Thymus (tissue), 14 donors: ENCODE data around the gene PDK1. TPM values are rescaled to one million over a fixed set of nuclear protein-coding genes. Genes with fewer than 3 reads are reported as not detected.

Source experiments
- DNase-seq, 9 donors: peaks; one replicate each; pipeline ENCODE4 v3.0.0-alpha.2; 2013; ENCODE audit warnings: low spot score in 9 of 9, low read depth in 6 of 9, missing footprints in 1 of 9
- H3K27ac ChIP-seq, 2 donors: one replicate each; pipeline ENCODE4 v1.5.1; 2013; ENCODE audit warnings: control low read depth in 1 of 2, low read depth in 1 of 2, low read length in 1 of 2, mild to moderate bottlenecking in 1 of 2, moderate library complexity in 1 of 2
- H3K27me3 ChIP-seq, 2 donors: one replicate each; pipeline ENCODE4 v1.5.1; 2013; ENCODE audit warnings: low read length in 1 of 2; ENCODE audit not compliant: control insufficient read depth in 2 of 2, insufficient read depth in 1 of 2
- H3K36me3 ChIP-seq, 2 donors: one replicate each; pipeline ENCODE4 v1.5.1; 2013; ENCODE audit warnings: low read length in 1 of 2, mild to moderate bottlenecking in 1 of 2, moderate library complexity in 1 of 2; ENCODE audit not compliant: control insufficient read depth in 2 of 2, insufficient read depth in 2 of 2
- H3K4me1 ChIP-seq, 2 donors: one replicate each; pipeline ENCODE4 v1.5.1; 2013; ENCODE audit warnings: low read length in 2 of 2; ENCODE audit not compliant: control insufficient read depth in 2 of 2, insufficient read depth in 2 of 2
- H3K4me3 ChIP-seq, 2 donors: one replicate each; pipeline ENCODE4 v1.5.1; 2013; ENCODE audit warnings: low read length in 2 of 2, control low read depth in 1 of 2, mild to moderate bottlenecking in 1 of 2
- H3K9me3 ChIP-seq, 2 donors: one replicate each; pipeline ENCODE4 v1.5.1; 2013; ENCODE audit warnings: low read length in 1 of 2, mild to moderate bottlenecking in 1 of 2; ENCODE audit not compliant: control insufficient read depth in 2 of 2, insufficient read depth in 1 of 2
- WGBS: extraction: QIAGEN DNeasy Blood & Tissue Kit; methylation state at CpG from one replicate; pipeline ENCODE4 v1.1.7; 2013; 5-methylcytosine and 5-hydroxymethylcytosine counted together
- long read RNA-seq, 10 donors: transcript quantifications; one replicate each; lab custom pipeline, GENCODE V29; 2026
- polyA plus RNA-seq: library from polyadenylated mRNA; stranded (reverse); fragments of 200-250 nt; gene quantifications from one replicate; pipeline ENCODE4 v1.2.3, GENCODE V29; 2013
- total RNA-seq: library from RNA; stranded (reverse); fragments of 120-200 nt; gene quantifications from one replicate; pipeline ENCODE4 v1.2.4, GENCODE V29; 2013
- donor health status: healthy.

The PDK1 gene
- total RNA-seq (27.4 TPM), polyA plus RNA-seq (7.2 TPM)
- long read RNA-seq, donor 1: 0 reads
- long read RNA-seq, donor 2, full-length matches to known transcripts: 1 of 1 reads
- long read RNA-seq, donor 2, partial matches to known transcripts: 0 of 1 reads
- long read RNA-seq, donor 2, other reads (novel, unspliced or antisense): 0 of 1 reads
- long read RNA-seq, donor 3, full-length matches to known transcripts: 1 of 1 reads
- long read RNA-seq, donor 3, partial matches to known transcripts: 0 of 1 reads
- long read RNA-seq, donor 3, other reads (novel, unspliced or antisense): 0 of 1 reads
- long read RNA-seq, donor 4: 0 reads
- long read RNA-seq, donor 5, full-length matches to known transcripts: 6 of 11 reads
- long read RNA-seq, donor 5, partial matches to known transcripts: 0 of 11 reads
- long read RNA-seq, donor 5, other reads (novel, unspliced or antisense): 5 of 11 reads
- long read RNA-seq, donor 6, full-length matches to known transcripts: 4 of 4 reads
- long read RNA-seq, donor 6, partial matches to known transcripts: 0 of 4 reads
- long read RNA-seq, donor 6, other reads (novel, unspliced or antisense): 0 of 4 reads
- long read RNA-seq, donor 7, full-length matches to known transcripts: 9 of 9 reads
- long read RNA-seq, donor 7, partial matches to known transcripts: 0 of 9 reads
- long read RNA-seq, donor 7, other reads (novel, unspliced or antisense): 0 of 9 reads
- long read RNA-seq, donor 8, full-length matches to known transcripts: 2 of 2 reads
- long read RNA-seq, donor 8, partial matches to known transcripts: 0 of 2 reads
- long read RNA-seq, donor 8, other reads (novel, unspliced or antisense): 0 of 2 reads
- long read RNA-seq, donor 9, full-length matches to known transcripts: 3 of 3 reads
- long read RNA-seq, donor 9, partial matches to known transcripts: 0 of 3 reads
- long read RNA-seq, donor 9, other reads (novel, unspliced or antisense): 0 of 3 reads
- long read RNA-seq, donor 10, full-length matches to known transcripts: 1 of 1 reads
- long read RNA-seq, donor 10, partial matches to known transcripts: 0 of 1 reads
- long read RNA-seq, donor 10, other reads (novel, unspliced or antisense): 0 of 1 reads

DNA sequence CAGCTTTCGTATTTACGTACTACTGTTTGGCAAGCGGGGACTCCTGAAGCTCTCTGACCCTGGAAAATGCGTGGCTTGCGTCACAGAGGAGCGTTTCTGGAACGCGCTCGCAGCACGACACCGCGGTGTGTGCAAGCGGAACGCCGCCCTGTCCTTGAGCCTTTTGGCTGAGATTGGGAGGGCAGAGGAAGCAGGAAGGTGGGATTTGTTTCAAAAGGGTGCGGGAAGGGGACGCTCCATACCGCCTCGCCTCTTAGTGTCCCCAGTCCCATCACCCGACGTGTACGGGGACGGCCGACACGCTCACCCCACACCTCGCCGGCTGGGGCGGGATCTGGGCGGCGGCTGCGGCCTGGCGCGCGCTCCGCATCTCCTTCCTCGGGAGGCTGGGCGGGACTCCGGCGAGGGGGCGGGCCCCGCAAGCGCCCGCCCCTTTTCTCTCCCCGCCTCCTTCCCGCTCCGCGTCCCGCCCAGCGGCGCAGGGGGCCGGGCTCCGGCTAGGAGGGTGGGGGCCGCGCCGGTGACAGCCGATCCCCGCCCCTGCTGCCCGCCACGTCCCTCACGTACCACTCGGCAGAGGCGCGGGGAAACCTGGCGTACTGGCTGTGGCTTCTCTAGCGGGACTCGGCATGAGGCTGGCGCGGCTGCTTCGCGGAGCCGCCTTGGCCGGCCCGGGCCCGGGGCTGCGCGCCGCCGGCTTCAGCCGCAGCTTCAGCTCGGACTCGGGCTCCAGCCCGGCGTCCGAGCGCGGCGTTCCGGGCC, at the start of gene PDK1:
PDK1 (plus strand) TSS at position 569 of the 762 bp plus-strand sequence; CDS start at position 630, 61 bp downstream.
- Histone ChIP-seq H3K27ac (peak within 1 kb of the TSS; percentile 67 to 90), H3K27me3 (peaks cover 0 to 9% of the 10 kb centered on the region in 2 donors), H3K36me3 (peaks cover 0 to 8% of the 10 kb centered on the region in 2 donors), H3K9me3 (no peaks in the 10 kb centered on the region), H3K4me1 (peaks cover 6 to 12% of the 10 kb centered on the region in 2 donors), H3K4me3 (peak within 1 kb of the TSS; percentile 77 to 98)
- peak; percentile 59 to 96 (median 88) for DNase-seq
- WGBS: under 1% methylated on average over 87 of the region's 88 CpGs

GRCh38 chr2:172507199-172507598, 48.7 kb upstream of the PDK1 start:
- DNase-seq: no peak
- 98% methylated on average over 4 of the region's 4 CpGs for WGBS
- peaks cover 5 to 17% of the 10 kb centered on the region in 2 donors for H3K36me3 ChIP-seq
- H3K9me3 ChIP-seq: peaks cover 0 to 5% of the 10 kb centered on the region in 2 donors
- H3K4me1 ChIP-seq: no peaks in the 10 kb centered on the region
- H3K4me3 ChIP-seq: no peak overlapping the region
- no peaks in the 10 kb centered on the region for H3K27me3 ChIP-seq
- no peak overlapping the region for H3K27ac ChIP-seq

- peaks cover 0 to 2% of the 10 kb centered on the region in 2 donors for H3K36me3 ChIP-seq
- no peak overlapping the region for H3K4me3 ChIP-seq
- WGBS: 21% methylated on average over 6 of the region's 6 CpGs
- no peaks in the 10 kb centered on the region for H3K4me1 ChIP-seq
- no peak overlapping the region for H3K27ac ChIP-seq
- no peaks in the 10 kb centered on the region for H3K27me3 ChIP-seq
- peaks cover 2 to 23% of the 10 kb centered on the region in 2 donors for H3K9me3 ChIP-seq
- no peak for DNase-seq
These were observed 45.8 kb upstream of the PDK1 start for GRCh38 chr2:172510088-172510487.

- WGBS: 26% methylated on average over 5 of the region's 5 CpGs
- Histone ChIP-seq H3K36me3 (no peaks in the 10 kb centered on the region), H3K4me3 (no peak overlapping the region), H3K27ac (no peak overlapping the region), H3K27me3 (no peaks in the 10 kb centered on the region), H3K4me1 (no peaks in the 10 kb centered on the region), H3K9me3 (peaks cover 2 to 23% of the 10 kb centered on the region in 2 donors)
- peak in 2 of 9 donors; percentile 4 to 41 for DNase-seq
These were observed 45.3 kb upstream of the PDK1 start for GRCh38 chr2:172510548-172510947.

DNA sequence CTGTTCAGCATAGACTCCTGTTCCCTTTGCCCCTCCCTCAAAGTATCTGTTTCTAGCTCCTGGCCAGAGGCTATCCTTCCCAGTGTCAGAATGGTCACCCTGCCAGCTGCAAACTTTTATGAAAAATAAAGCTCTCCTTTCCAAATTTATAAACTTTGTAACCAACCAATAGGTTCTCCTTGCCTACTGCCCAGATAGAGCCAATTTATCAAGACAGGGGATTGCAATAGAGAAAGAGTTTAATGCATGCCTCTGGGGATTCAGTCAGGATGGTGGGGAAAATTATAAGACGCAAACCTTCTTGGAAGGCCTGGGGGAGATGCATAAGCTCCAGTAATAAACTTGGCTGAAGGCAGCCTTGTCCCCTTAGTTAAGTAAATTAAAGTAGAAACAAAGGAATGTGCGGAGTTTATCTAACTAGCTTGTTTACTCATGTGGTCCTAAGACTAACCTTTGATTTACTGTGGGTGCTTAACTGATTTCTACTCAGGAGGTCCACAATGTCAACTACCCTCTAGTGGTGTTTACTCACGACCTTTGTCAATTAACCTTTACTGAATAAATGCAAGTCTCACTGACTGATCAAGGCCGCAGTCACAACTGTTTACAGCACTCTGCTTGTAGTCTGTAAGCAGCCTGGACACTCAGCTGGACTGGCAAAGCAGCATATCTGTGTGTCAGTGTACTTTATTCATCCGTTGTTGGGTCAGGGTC, 42.9 kb upstream of the PDK1 start:
- 96% methylated on average over 5 of the region's 5 CpGs for WGBS
- peaks cover 2 to 23% of the 10 kb centered on the region in 2 donors for H3K9me3 ChIP-seq
- no peak for DNase-seq

DNA sequence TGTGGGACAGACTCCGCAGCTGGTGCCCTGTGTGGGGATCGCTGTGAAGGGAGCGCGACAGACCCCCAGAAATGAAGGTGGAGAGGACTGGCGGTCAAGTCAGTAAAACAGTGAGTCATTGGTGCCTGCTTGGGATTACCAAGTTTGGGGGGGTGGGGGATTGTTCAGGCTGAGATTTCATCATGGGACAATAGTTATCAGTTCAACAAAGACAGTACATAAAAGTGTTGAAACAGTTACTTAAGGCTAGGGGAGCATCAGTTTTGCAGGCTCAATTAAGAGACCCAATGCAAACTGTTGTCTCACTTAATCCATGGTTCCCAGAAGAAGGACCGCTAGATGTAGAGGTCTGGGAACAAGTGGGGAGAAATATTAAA, 42.4 kb upstream of the PDK1 start:
- H3K4me3 ChIP-seq: no peak overlapping the region
- 97% methylated on average over 6 of the region's 6 CpGs for WGBS
- H3K36me3 ChIP-seq: no peaks in the 10 kb centered on the region
- DNase-seq: no peak
- no peaks in the 10 kb centered on the region for H3K4me1 ChIP-seq
- peaks cover 2 to 23% of the 10 kb centered on the region in 2 donors for H3K9me3 ChIP-seq
- H3K27ac ChIP-seq: no peak overlapping the region
- no peaks in the 10 kb centered on the region for H3K27me3 ChIP-seq

More for the DNA sequence above, 42.9 kb upstream of the PDK1 start:
- no peak overlapping the region for H3K27ac ChIP-seq
- H3K27me3 ChIP-seq: no peaks in the 10 kb centered on the region
- no peak overlapping the region for H3K4me3 ChIP-seq
- no peaks in the 10 kb centered on the region for H3K36me3 ChIP-seq
- H3K4me1 ChIP-seq: no peaks in the 10 kb centered on the region

DNA sequence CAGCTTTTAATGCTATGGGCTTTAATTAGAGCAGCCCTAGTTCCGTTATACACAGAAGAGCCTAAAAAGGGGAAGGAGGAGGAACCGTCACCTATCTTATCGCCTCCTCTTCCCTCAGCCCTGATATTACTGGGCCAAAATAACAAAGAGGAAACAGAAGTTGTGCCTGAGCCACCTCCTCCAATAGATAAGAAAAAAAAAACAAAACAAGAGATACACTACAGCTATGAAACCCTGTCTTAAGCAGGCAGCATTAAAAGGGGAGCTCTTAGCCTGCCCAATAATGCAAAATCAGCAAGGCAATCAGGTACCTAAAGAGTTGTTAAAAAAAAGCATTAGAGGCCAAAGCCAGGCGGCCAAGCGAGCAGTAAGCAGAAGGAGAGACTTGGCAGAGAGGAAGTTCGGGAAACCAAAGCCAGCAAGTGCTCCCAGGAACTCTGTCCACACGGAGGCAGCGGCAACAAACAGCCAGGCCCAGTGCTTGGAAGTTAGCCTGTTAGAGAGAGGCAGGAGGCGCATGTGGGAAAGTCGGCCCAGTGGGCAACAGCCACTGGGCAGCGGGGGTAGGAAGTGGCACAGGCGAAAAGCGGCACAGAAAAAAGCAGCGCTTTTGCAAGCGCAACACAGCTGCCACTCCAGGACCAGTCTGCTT, 41.8 kb upstream of the PDK1 start:
- WGBS: 87% methylated on average over 15 of the region's 15 CpGs
- H3K4me1 ChIP-seq: no peaks in the 10 kb centered on the region
- no peaks in the 10 kb centered on the region for H3K36me3 ChIP-seq
- H3K27me3 ChIP-seq: no peaks in the 10 kb centered on the region
- no peak overlapping the region for H3K4me3 ChIP-seq
- no peak overlapping the region for H3K27ac ChIP-seq
- peaks cover 2 to 23% of the 10 kb centered on the region in 2 donors for H3K9me3 ChIP-seq
- no peak for DNase-seq

- Histone ChIP-seq H3K4me3 (no peak overlapping the region), H3K36me3 (no peaks in the 10 kb centered on the region), H3K4me1 (no peaks in the 10 kb centered on the region), H3K27me3 (no peaks in the 10 kb centered on the region), H3K27ac (no peak overlapping the region), H3K9me3 (peaks cover 2 to 29% of the 10 kb centered on the region in 2 donors)
- DNase-seq: no peak
- WGBS: 94% methylated on average over 1 of the region's 1 CpG
These were observed 39.6 kb upstream of the PDK1 start for GRCh38 chr2:172516299-172516698.
